Fibroblast of pulmonary artery (primary cell): ENCODE results near the gene SKP1.

ENCODE experiments used
- DNase-seq: peaks from one replicate; pipeline ENCODE4 v3.0.0-alpha.2; 2010; ENCODE audit warnings: low read depth
- H3K4me3 ChIP-seq: replicated peaks from 2 replicates; pipeline ENCODE4 v1.5.1; 2011; ENCODE audit warnings: low read depth, mild to moderate bottlenecking, control low read depth, low read length, moderate library complexity
- CTCF ChIP-seq: IDR thresholded peaks from 2 replicates; pipeline ENCODE4 v1.5.1; 2011; ENCODE audit warnings: mild to moderate bottlenecking, control low read depth, low read length, inconsistent platforms; ENCODE audit errors: missing control alignments

The SKP1 gene

GRCh38 chr5:134140530-134141201 lies 36.1 kb downstream of the SKP1 start:
- H3K4me3 ChIP-seq: no peak overlapping the region
- TF ChIP-seq CTCF: peak; percentile 85
- DNase-seq: peak; percentile 80

- DNase-seq: no peak
- no peak for TF ChIP-seq CTCF
- H3K4me3 ChIP-seq: no peak overlapping the region
Measured at GRCh38 chr5:134139891-134140469, 36.8 kb downstream of the SKP1 start.

GRCh38 chr5:134139377-134139851 lies 37.3 kb downstream of the SKP1 start:
- H3K4me3 ChIP-seq: no peak overlapping the region
- no peak for TF ChIP-seq CTCF
- no peak for DNase-seq

- H3K4me3 ChIP-seq: no peak overlapping the region
- no peak for TF ChIP-seq CTCF
- DNase-seq: no peak
Measured at GRCh38 chr5:134138416-134139376, 38.1 kb downstream of the SKP1 start.

GRCh38 chr5:134136771-134137170 lies 40.0 kb downstream of the SKP1 start:
- H3K4me3 ChIP-seq: no peak overlapping the region
- no peak for DNase-seq

GRCh38 chr5:134136221-134136631 lies 40.5 kb downstream of the SKP1 start:
- DNase-seq: no peak
- no peak for TF ChIP-seq CTCF
- no peak overlapping the region for H3K4me3 ChIP-seq

More at GRCh38 chr5:134136771-134137170, 40.0 kb downstream of the SKP1 start:
- no peak for TF ChIP-seq CTCF
